GM23338 (cell line): ENCODE measurements around the gene MNX1. TPM values are rescaled to one million over a fixed set of nuclear protein-coding genes. Genes with fewer than 3 reads are reported as not detected.

Experiments used
- ATAC-seq: fragments of 200-7000 bp; cut with Tn5 transposase; 3 replicates; pipeline ENCODE4 v1.9.1; 2020
- DNase-seq: peaks from one replicate; pipeline ENCODE4 v3.0.0-alpha.2; 2015; ENCODE audit warnings: low spot score
- H2AFZ ChIP-seq: fragments of 200-600 bp; sonication (generic); 2 replicates; pipeline ENCODE4 v1.8.0; 2016; ENCODE audit warnings: antibody characterized with exemption, mild to moderate bottlenecking, moderate library complexity
- H3F3A ChIP-seq: fragments of 200-600 bp; sonication (generic); replicated peaks from 2 replicates; pipeline ENCODE4 v1.8.0; 2017; ENCODE audit warnings: antibody characterized with exemption, mixed run types, low read depth
- H3K27ac ChIP-seq: fragments of 200-600 bp; sonication (generic); 2 replicates; pipeline ENCODE4 v1.6.1; 2016; ENCODE audit warnings: low read depth
- H3K27me3 ChIP-seq: fragments of 200-600 bp; sonication (generic); 2 replicates; pipeline ENCODE4 v1.8.0; 2016; ENCODE audit warnings: mild to moderate bottlenecking, mixed run types, moderate library complexity; ENCODE audit not compliant: insufficient read depth
- H3K36me3 ChIP-seq: fragments of 200-600 bp; sonication (generic); 2 replicates; pipeline ENCODE4 v1.8.0; 2016; ENCODE audit warnings: mild to moderate bottlenecking; ENCODE audit not compliant: insufficient read depth
- H3K4me1 ChIP-seq: fragments of 200-600 bp; sonication (generic); 2 replicates; pipeline ENCODE4 v1.8.0; 2016; ENCODE audit warnings: mild to moderate bottlenecking, moderate library complexity; ENCODE audit not compliant: insufficient read depth
- H3K4me2 ChIP-seq: fragments of 200-600 bp; sonication (generic); 2 replicates; pipeline ENCODE4 v1.7.1; 2017; ENCODE audit warnings: mixed run types
- H3K4me3 ChIP-seq: fragments of 200-600 bp; sonication (generic); 2 replicates; pipeline ENCODE4 v1.6.1; 2016; ENCODE audit warnings: mixed run types
- H3K79me2 ChIP-seq: fragments of 200-600 bp; sonication (generic); replicated peaks from 2 replicates; pipeline ENCODE4 v1.8.0; 2017; ENCODE audit warnings: mild to moderate bottlenecking; ENCODE audit not compliant: insufficient read depth
- H3K9me2 ChIP-seq: fragments of 200-600 bp; sonication (generic); 2 replicates; pipeline ENCODE4 v1.8.0; 2017; ENCODE audit not compliant: insufficient read depth
- H4K20me1 ChIP-seq: fragments of 200-600 bp; sonication (generic); replicated peaks from 2 replicates; pipeline ENCODE4 v1.8.0; 2017; ENCODE audit warnings: mild to moderate bottlenecking; ENCODE audit not compliant: insufficient read depth
- H3K27ac Mint-ChIP-seq: 2 replicates; pipeline ENCODE4 v1.8.0; 2020; ENCODE audit warnings: inconsistent platforms, mild to moderate bottlenecking, moderate library complexity, mixed read lengths
- H3K27me3 Mint-ChIP-seq: 3 replicates; pipeline ENCODE4 v1.8.0; 2022; ENCODE audit warnings: low read depth, mild to moderate bottlenecking, moderate library complexity, mixed read lengths, inconsistent platforms; ENCODE audit not compliant: insufficient read depth, poor library complexity
- H3K36me3 Mint-ChIP-seq: 3 replicates; pipeline ENCODE4 v1.8.0; 2021; ENCODE audit warnings: low read depth, mild to moderate bottlenecking, inconsistent platforms, moderate library complexity, mixed read lengths
- H3K4me1 Mint-ChIP-seq: 3 replicates; pipeline ENCODE4 v1.8.0; 2020; ENCODE audit warnings: mild to moderate bottlenecking, inconsistent platforms, mixed read lengths
- H3K4me3 Mint-ChIP-seq: 3 replicates; pipeline ENCODE4 v1.8.0; 2021; ENCODE audit warnings: moderate library complexity, mild to moderate bottlenecking, inconsistent platforms, mixed read lengths
- H3K9me3 Mint-ChIP-seq: 3 replicates; pipeline ENCODE4 v1.8.0; 2020; ENCODE audit warnings: moderate library complexity, mild to moderate bottlenecking, inconsistent platforms, mixed read lengths
- CREB1 ChIP-seq: fragments of 250-450 bp; sonication (Bioruptor Pico); IDR thresholded peaks from 2 replicates; pipeline ENCODE4 v1.5.0; 2020; ENCODE audit warnings: low read depth, mild to moderate bottlenecking, moderate library complexity
- EZH2 ChIP-seq: fragments of 200-600 bp; sonication (generic); IDR thresholded peaks from one replicate; pipeline ENCODE4 v1.8.0; 2017; ENCODE audit warnings: antibody characterized with exemption, mild to moderate bottlenecking, low read depth; ENCODE audit not compliant: unreplicated experiment
- EZH2phosphoT487 ChIP-seq: fragments of 200-600 bp; sonication (generic); IDR thresholded peaks from one replicate; pipeline ENCODE4 v1.8.1; 2018; ENCODE audit warnings: antibody characterized with exemption; ENCODE audit not compliant: unreplicated experiment
- JUNB ChIP-seq: IDR thresholded peaks from one replicate; pipeline ENCODE4 v1.6.1; 2016; ENCODE audit warnings: antibody characterized with exemption; ENCODE audit not compliant: unreplicated experiment
- NANOG ChIP-seq: IDR thresholded peaks from 2 replicates; pipeline ENCODE4 v1.6.1; 2016; ENCODE audit warnings: antibody characterized with exemption, borderline replicate concordance
- POLR2AphosphoS5 ChIP-seq: IDR thresholded peaks from 2 replicates; pipeline ENCODE4 v1.6.1; 2016; ENCODE audit warnings: antibody characterized with exemption, low read depth
- STAT1 ChIP-seq: IDR thresholded peaks from one replicate; pipeline ENCODE4 v1.6.1; 2016; ENCODE audit warnings: antibody characterized with exemption; ENCODE audit not compliant: unreplicated experiment
- ZNF114 ChIP-seq: fragments of 250-450 bp; sonication (Bioruptor Pico); IDR thresholded peaks from 2 replicates; pipeline ENCODE4 v1.5.0; 2020; ENCODE audit warnings: mild to moderate bottlenecking, moderate library complexity
- polyA plus RNA-seq: library from polyadenylated mRNA; unstranded; fragments of >200 nt; fragmentation: Nextera tagmentation; extraction: Ambion mirVana; gene quantifications from 2 replicates; pipeline ENCODE4 v1.2.1, GENCODE V29; 2016
- total RNA-seq: library from RNA; depleted of rRNA; stranded (reverse); fragments of >200 nt; shearing (Covaris generic); gene quantifications from 2 replicates; pipeline ENCODE4 v1.2.3, GENCODE V29; 2014
- TF ChIP-seq, protein P1 (sequence below): IDR thresholded peaks from one replicate; pipeline ENCODE4 v1.6.1; 2018; ENCODE audit warnings: antibody characterized with exemption; ENCODE audit not compliant: unreplicated experiment
- TF ChIP-seq, protein P2 (sequence below), 2 experiments: fragments of 200-600 bp in 1 of 2; sonication (generic) in 1 of 2; conservative IDR thresholded peaks; 2 replicates each; pipeline versions ENCODE4 v1.5.1 to v1.6.1; 2016 to 2017; ENCODE audit warnings: antibody characterized with exemption in 2 of 2, low read depth in 2 of 2, mild to moderate bottlenecking in 2 of 2, moderate library complexity in 1 of 2
- TF ChIP-seq, protein P3 (sequence below): IDR thresholded peaks from 2 replicates; pipeline ENCODE4 v1.6.1; 2016; ENCODE audit warnings: antibody characterized with exemption

Gene MNX1
- total and polyA plus RNA-seq, 2 experiments from 2014 or later, result 0.14 to 0.24 TPM

DNA sequence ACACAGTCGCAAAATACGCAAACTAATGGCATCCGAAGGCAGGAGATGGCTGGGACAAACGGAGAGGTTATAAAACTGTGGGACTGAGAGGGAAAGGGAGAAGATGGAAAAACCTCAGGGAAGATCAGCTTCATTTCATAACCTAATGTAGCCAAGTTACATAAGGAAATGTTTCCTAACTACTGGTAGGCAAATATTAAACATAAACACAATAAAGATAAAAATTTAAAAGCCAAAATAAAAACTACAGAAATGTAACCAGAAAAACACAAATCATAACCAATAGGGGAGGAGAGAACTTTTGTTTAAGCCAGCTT is 13.1 kb upstream of the MNX1 start:
- TF ChIP-seq, protein P1, sequence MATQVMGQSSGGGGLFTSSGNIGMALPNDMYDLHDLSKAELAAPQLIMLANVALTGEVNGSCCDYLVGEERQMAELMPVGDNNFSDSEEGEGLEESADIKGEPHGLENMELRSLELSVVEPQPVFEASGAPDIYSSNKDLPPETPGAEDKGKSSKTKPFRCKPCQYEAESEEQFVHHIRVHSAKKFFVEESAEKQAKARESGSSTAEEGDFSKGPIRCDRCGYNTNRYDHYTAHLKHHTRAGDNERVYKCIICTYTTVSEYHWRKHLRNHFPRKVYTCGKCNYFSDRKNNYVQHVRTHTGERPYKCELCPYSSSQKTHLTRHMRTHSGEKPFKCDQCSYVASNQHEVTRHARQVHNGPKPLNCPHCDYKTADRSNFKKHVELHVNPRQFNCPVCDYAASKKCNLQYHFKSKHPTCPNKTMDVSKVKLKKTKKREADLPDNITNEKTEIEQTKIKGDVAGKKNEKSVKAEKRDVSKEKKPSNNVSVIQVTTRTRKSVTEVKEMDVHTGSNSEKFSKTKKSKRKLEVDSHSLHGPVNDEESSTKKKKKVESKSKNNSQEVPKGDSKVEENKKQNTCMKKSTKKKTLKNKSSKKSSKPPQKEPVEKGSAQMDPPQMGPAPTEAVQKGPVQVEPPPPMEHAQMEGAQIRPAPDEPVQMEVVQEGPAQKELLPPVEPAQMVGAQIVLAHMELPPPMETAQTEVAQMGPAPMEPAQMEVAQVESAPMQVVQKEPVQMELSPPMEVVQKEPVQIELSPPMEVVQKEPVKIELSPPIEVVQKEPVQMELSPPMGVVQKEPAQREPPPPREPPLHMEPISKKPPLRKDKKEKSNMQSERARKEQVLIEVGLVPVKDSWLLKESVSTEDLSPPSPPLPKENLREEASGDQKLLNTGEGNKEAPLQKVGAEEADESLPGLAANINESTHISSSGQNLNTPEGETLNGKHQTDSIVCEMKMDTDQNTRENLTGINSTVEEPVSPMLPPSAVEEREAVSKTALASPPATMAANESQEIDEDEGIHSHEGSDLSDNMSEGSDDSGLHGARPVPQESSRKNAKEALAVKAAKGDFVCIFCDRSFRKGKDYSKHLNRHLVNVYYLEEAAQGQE, result no peak
- TF ChIP-seq, protein P2, sequence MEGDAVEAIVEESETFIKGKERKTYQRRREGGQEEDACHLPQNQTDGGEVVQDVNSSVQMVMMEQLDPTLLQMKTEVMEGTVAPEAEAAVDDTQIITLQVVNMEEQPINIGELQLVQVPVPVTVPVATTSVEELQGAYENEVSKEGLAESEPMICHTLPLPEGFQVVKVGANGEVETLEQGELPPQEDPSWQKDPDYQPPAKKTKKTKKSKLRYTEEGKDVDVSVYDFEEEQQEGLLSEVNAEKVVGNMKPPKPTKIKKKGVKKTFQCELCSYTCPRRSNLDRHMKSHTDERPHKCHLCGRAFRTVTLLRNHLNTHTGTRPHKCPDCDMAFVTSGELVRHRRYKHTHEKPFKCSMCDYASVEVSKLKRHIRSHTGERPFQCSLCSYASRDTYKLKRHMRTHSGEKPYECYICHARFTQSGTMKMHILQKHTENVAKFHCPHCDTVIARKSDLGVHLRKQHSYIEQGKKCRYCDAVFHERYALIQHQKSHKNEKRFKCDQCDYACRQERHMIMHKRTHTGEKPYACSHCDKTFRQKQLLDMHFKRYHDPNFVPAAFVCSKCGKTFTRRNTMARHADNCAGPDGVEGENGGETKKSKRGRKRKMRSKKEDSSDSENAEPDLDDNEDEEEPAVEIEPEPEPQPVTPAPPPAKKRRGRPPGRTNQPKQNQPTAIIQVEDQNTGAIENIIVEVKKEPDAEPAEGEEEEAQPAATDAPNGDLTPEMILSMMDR (conservative IDR thresholded peaks at IDR 0.05; ENCODE audit: low read depth in 2 of 2), result no peak
- no peak for TF ChIP-seq NANOG
- TF ChIP-seq ZNF114, result no peak
- peak; percentile 46 for TF ChIP-seq EZH2
- TF ChIP-seq STAT1, result no peak
- TF ChIP-seq, protein P3, sequence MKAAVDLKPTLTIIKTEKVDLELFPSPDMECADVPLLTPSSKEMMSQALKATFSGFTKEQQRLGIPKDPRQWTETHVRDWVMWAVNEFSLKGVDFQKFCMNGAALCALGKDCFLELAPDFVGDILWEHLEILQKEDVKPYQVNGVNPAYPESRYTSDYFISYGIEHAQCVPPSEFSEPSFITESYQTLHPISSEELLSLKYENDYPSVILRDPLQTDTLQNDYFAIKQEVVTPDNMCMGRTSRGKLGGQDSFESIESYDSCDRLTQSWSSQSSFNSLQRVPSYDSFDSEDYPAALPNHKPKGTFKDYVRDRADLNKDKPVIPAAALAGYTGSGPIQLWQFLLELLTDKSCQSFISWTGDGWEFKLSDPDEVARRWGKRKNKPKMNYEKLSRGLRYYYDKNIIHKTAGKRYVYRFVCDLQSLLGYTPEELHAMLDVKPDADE, result no peak
- peaks cover 20% of the 10 kb centered on the region for H4K20me1 ChIP-seq
- H3K4me2 ChIP-seq, result no peak overlapping the region
- H3K27ac ChIP-seq, result no peak overlapping the region
- no peaks in the 10 kb centered on the region for H3K79me2 ChIP-seq
- H3K4me1 ChIP-seq, result peaks cover 33% of the 10 kb centered on the region; the same call in 1 of the 2 replicates
- ATAC-seq, result no peak
- Mint-ChIP-seq H3K9me3 (peaks cover 4% of the 10 kb centered on the region; the same call in 2 of the 3 replicates), H3K4me1 (peaks cover 16% of the 10 kb centered on the region), H3K36me3 (no peaks in the 10 kb centered on the region), H3K27me3 (peaks cover 86% of the 10 kb centered on the region), H3K27ac (no peak overlapping the region), H3K4me3 (no peak overlapping the region)
- DNase-seq, result no peak
- peaks cover 22% of the 10 kb centered on the region for H3F3A ChIP-seq
- H3K36me3 ChIP-seq, result no peaks in the 10 kb centered on the region
- H3K9me2 ChIP-seq, result no peaks in the 10 kb centered on the region
- H3K4me3 ChIP-seq, result no peak overlapping the region
- no peak overlapping the region for H2AFZ ChIP-seq
- H3K27me3 ChIP-seq, result peaks cover 90% of the 10 kb centered on the region

DNA sequence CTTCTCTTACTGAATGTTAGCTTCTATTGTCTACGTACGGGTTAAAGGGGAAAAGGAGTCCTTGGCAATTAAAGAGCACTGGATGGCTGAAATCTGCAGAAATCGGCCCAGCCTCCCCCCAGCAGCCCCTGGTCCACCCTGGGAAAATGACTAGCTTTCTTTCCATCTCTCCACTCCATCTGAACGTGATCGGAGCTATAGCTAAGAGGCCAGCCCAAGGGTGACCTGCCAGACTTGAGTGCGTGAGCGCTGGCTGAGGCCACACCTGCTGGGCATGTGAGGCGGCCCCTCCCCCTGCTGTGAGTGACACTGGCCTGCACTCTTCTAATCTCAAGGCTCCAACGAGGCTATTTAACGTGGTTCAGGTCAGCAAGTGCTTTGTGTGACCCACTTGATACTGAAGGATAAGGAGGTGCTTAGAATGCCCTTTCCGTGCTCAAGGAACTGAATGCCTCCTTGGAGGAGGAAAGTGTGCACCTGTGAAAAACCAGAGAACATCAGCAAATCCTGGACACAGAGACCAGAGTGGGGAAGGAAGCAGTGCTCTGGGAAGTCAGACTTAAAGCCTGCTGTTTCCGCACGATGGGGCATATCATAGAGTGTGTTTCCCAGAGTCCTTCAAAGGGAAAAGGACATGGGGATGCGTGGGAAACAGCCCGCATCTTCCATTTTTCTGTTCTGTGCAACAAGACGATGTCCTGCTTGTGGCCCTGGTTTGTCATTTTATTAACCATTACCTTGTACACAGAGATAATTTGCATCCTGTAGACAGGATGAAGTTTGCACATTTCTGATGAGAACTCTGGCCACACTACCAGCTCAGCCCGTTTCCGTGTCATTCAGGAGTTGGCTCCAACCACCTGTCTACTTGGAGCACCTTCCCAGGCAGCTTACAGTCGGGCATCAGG is 12.5 kb upstream of the MNX1 start:
- no peak overlapping the region for H3K27ac ChIP-seq
- H3K27me3 ChIP-seq, result peaks cover 93% of the 10 kb centered on the region
- no peaks in the 10 kb centered on the region for H3K36me3 ChIP-seq
- DNase-seq (peak; percentile 62), ATAC-seq (peak; percentile 9)
- H3K9me3 Mint-ChIP-seq, result peaks cover 5% of the 10 kb centered on the region; the same call in 2 of the 3 replicates
- H3K4me1 ChIP-seq, result peaks cover 37% of the 10 kb centered on the region; the same call in 1 of the 2 replicates
- H3K4me3 Mint-ChIP-seq, result peak overlapping the region; percentile 42; the same call in 2 of the 3 replicates
- H3K27ac Mint-ChIP-seq, result no peak overlapping the region
- peaks cover 18% of the 10 kb centered on the region for H3K4me1 Mint-ChIP-seq
- no peaks in the 10 kb centered on the region for H3K79me2 ChIP-seq
- H3K36me3 Mint-ChIP-seq, result no peaks in the 10 kb centered on the region
- H4K20me1 ChIP-seq, result peaks cover 20% of the 10 kb centered on the region
- peaks cover 92% of the 10 kb centered on the region for H3K27me3 Mint-ChIP-seq
- peaks cover 22% of the 10 kb centered on the region for H3F3A ChIP-seq
- H2AFZ ChIP-seq, result no peak overlapping the region
- peak overlapping the region; percentile 51 for H3K4me3 ChIP-seq
- H3K4me2 ChIP-seq, result peak overlapping the region; percentile 79
- H3K9me2 ChIP-seq, result no peaks in the 10 kb centered on the region
- TF ChIP-seq JUNB (no peak), ZNF114 (no peak), POLR2AphosphoS5 (no peak), EZH2phosphoT487 (no peak), CREB1 (no peak)
- TF ChIP-seq, protein P2 (conservative IDR thresholded peaks at IDR 0.05; ENCODE audit: low read depth in 2 of 2), result no peak
